Esophagus squamous epithelium (tissue), 5 donors: ENCODE results near the gene CENATAC. TPM values are rescaled to one million over a fixed set of nuclear protein-coding genes. Genes with fewer than 3 reads are reported as not detected.
"Not testable (repeated sequence)": the region's sequence is repeated elsewhere in the genome, so short reads cannot be mapped to it uniquely, and the experiment has no call there.

Source experiments
- DNase-seq: peaks from one replicate; lab custom pipeline; 2025; lab: John Stamatoyannopoulos, UW
- H3K27ac ChIP-seq, 4 donors: fragments of 200-600 bp; sonication (generic); one replicate each; pipeline ENCODE4 v1.5.1; 2016 to 2019; ENCODE audit warnings: mild to moderate bottlenecking in 1 of 4
- H3K27me3 ChIP-seq, 4 donors: fragments of 200-600 bp; sonication (generic); 1 replicate in 3 of 4; 2 replicates in 1 of 4; pipeline versions ENCODE4 v1.5.1 to v1.6.0; 2017 to 2021; ENCODE audit warnings: antibody characterized with exemption in 1 of 4
- H3K36me3 ChIP-seq, 3 donors: fragments of 200-600 bp; sonication (generic); one replicate each; pipeline ENCODE4 v1.5.1; 2016 to 2019
- H3K4me1 ChIP-seq, 3 donors: fragments of 200-600 bp; sonication (generic); one replicate each; pipeline ENCODE4 v1.5.1; 2017 to 2019
- H3K4me3 ChIP-seq, 4 donors: fragments of 200-600 bp; sonication (generic); 1 replicate in 3 of 4; 2 replicates in 1 of 4; pipeline ENCODE4 v1.5.1; 2016 to 2019; ENCODE audit warnings: mild to moderate bottlenecking in 2 of 4, moderate library complexity in 1 of 4
- H3K9me3 ChIP-seq, 3 donors: fragments of 200-600 bp; sonication (generic); one replicate each; pipeline ENCODE4 v1.5.1; 2016 to 2019
- POLR2A ChIP-seq, 4 donors: fragments of 450-650 bp; IDR thresholded peaks; one replicate each; pipeline ENCODE4 v1.6.1; 2017; ENCODE audit warnings: antibody characterized with exemption in 4 of 4, mild to moderate bottlenecking in 4 of 4, moderate library complexity in 3 of 4
- WGBS, 2 donors: methylation state at CpG; one replicate each; pipeline ENCODE4 v1.1.5; 2018; 5-methylcytosine and 5-hydroxymethylcytosine counted together
- intact Hi-C: fragments of 100-400 bp; cut with DNase I; formaldehyde crosslinking; loops from one replicate; pipeline ENCODE4 v1.15.0; 2022
- total RNA-seq, 4 donors: library from RNA; depleted of rRNA; stranded (reverse); fragments of >200 nt; gene quantifications; one replicate each; pipeline ENCODE4 v1.1.0, GENCODE V29; 2016
- TF ChIP-seq, protein P1 (sequence below), 6 experiments: fragments of 450-650 bp in 4 of 6; fragments of 200-600 bp in 2 of 6; sonication (generic) in 2 of 6; IDR thresholded peaks; one replicate each; pipeline ENCODE4 v1.5.1; 2016 to 2019; ENCODE audit warnings: antibody characterized with exemption in 6 of 6, mild to moderate bottlenecking in 4 of 6, moderate library complexity in 4 of 6
- donor health status: DM: yes; HTN: yes; CAD: no.

Gene CENATAC, protein sequence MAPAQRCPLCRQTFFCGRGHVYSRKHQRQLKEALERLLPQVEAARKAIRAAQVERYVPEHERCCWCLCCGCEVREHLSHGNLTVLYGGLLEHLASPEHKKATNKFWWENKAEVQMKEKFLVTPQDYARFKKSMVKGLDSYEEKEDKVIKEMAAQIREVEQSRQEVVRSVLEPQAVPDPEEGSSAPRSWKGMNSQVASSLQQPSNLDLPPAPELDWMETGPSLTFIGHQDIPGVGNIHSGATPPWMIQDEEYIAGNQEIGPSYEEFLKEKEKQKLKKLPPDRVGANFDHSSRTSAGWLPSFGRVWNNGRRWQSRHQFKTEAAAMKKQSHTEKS
- 10 to 100 TPM in 3 of 4 donors, 1 to 10 TPM in 1; 9.2 to 58.9 (median 29.4) TPM for total RNA-seq

DNA sequence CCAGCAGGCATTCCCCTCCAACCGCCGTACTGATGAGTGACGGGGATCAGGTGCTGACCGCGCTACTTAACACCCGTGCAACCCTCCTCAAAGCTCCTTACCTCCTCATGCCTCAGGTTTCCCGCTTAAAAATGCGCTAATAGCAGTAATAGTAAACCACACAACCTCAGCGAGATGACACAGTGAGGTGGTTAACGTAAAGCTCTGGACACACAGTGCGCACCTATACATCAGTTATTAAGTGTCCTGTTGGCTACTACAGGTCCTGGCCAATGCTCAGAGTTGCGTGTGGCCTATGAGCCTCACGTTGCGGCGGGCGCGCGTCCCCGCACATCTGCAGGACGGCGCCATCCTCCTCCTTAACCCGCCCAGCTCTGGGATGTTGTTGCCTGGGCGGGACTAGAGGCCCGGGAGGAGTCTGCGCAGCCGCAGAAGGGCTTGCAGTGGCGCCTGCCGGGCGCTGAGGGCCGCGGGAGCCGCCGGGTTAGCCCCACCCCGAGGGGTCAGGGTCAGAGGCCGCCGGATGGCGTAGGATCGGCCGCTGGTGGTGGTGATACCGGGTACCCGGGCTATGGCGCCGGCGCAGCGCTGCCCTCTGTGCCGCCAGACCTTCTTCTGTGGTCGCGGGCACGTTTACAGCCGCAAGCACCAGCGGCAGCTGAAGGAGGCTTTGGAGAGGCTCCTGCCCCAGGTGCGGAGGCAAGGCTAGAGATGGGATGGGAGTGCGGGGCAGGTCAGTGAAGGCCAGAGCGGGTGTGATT lies at the start of gene CENATAC:
Gene CENATAC (plus strand): TSS at position 512 of the 761 bp plus-strand sequence. CDS start 60 bp downstream, at position 572.
- TF ChIP-seq POLR2A (IDR thresholded peaks at IDR 0.05): peak in 3 of 4 donors; percentile 68 to 85 (median 80)
- TF ChIP-seq, protein P1, sequence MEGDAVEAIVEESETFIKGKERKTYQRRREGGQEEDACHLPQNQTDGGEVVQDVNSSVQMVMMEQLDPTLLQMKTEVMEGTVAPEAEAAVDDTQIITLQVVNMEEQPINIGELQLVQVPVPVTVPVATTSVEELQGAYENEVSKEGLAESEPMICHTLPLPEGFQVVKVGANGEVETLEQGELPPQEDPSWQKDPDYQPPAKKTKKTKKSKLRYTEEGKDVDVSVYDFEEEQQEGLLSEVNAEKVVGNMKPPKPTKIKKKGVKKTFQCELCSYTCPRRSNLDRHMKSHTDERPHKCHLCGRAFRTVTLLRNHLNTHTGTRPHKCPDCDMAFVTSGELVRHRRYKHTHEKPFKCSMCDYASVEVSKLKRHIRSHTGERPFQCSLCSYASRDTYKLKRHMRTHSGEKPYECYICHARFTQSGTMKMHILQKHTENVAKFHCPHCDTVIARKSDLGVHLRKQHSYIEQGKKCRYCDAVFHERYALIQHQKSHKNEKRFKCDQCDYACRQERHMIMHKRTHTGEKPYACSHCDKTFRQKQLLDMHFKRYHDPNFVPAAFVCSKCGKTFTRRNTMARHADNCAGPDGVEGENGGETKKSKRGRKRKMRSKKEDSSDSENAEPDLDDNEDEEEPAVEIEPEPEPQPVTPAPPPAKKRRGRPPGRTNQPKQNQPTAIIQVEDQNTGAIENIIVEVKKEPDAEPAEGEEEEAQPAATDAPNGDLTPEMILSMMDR (IDR thresholded peaks at IDR 0.05): peak in 2 of 6 experiments; percentile 8 to 40
- H3K27ac ChIP-seq: peak within 1 kb of the TSS; percentile 87 to 91 (median 88)
- peaks cover 0 to 36% (median 7%) of the 10 kb centered on the region in 3 donors for H3K36me3 ChIP-seq
- WGBS, 2 donors: 0% methylated on average over 10 to 14 of the region's 54 CpGs
- H3K9me3 ChIP-seq: no peaks in the 10 kb centered on the region
- intact Hi-C loops: no loop called here
- DNase-seq: peak; percentile 51
- H3K4me3 ChIP-seq: peak within 1 kb of the TSS; percentile 67 to 82 (median 78)
- peaks cover 6 to 34% (median 23%) of the 10 kb centered on the region in 3 donors for H3K4me1 ChIP-seq
- no peaks in the 10 kb centered on the region for H3K27me3 ChIP-seq

DNA sequence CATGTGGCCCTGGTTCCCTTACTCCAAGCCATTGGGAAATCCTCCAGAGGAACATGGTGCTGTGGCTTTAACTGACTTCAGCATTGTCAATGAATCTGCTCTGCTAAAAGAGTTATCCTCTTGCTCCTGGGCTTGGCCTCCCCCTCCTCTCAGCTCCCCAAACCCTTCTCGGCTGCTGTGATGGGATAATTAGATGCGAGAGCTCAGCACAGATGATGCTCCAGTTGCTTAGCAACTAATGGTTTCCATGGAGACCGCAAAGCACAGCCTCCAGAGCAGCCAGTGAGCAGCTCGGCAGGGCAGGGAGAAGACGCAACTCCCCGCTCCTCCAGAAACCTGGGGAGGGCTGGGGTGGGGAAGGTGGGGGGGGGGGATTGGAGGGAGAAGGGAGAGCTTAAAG lies 44.7 kb upstream of the CENATAC start:
- TF ChIP-seq POLR2A (IDR thresholded peaks at IDR 0.05): no peak
- TF ChIP-seq, protein P1 (IDR thresholded peaks at IDR 0.05): no peak
- Histone ChIP-seq H3K4me3 (no peak overlapping the region), H3K27ac (no peak overlapping the region), H3K27me3 (peaks cover 0 to 36% (median 0%) of the 10 kb centered on the region in 4 donors), H3K4me1 (peaks cover 0 to 11% (median 0%) of the 10 kb centered on the region in 3 donors), H3K9me3 (no peaks in the 10 kb centered on the region), H3K36me3 (no peaks in the 10 kb centered on the region)
- intact Hi-C loops: loop anchor here (10.0 kb wide), 1 partner anchor 48 kb away; no protein-coding TSS in a partner anchor
- 52 to 58% methylated on average over 2 of the region's 6 CpGs for WGBS, 2 donors
- DNase-seq: no peak

DNA sequence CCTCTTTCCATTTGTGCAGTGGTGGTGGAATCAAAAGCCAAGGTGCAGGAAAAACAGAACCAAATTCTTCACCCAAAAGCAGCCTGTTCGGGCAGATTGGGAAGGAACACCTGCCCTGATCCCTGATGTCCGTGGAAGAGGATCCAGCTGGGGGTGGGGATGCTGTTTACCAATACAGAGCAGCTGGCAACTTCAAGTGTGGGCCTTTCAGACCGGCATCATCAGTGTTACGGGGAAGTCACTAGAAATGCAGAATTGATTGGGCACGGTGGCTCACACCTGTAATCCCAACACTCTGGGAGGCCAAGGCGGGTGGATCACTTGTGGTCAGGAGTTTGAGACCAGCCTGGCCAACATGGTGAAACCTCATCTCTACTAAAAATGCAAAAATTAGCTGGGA lies 44.0 kb upstream of the CENATAC start:
- H3K36me3 ChIP-seq, H3K27ac ChIP-seq, H3K4me3 ChIP-seq, H3K9me3 ChIP-seq, DNase-seq: not testable (repeated sequence)
- Histone ChIP-seq H3K27me3 (peaks cover 0 to 36% (median 0%) of the 10 kb centered on the region in 4 donors), H3K4me1 (peaks cover 0 to 11% (median 0%) of the 10 kb centered on the region in 3 donors)
- intact Hi-C loops: loop anchor here (10.0 kb wide), 1 partner anchor 49 kb away; no protein-coding TSS in a partner anchor
- 40 to 75% methylated on average over 3 to 5 of the region's 6 CpGs for WGBS, 2 donors

DNA sequence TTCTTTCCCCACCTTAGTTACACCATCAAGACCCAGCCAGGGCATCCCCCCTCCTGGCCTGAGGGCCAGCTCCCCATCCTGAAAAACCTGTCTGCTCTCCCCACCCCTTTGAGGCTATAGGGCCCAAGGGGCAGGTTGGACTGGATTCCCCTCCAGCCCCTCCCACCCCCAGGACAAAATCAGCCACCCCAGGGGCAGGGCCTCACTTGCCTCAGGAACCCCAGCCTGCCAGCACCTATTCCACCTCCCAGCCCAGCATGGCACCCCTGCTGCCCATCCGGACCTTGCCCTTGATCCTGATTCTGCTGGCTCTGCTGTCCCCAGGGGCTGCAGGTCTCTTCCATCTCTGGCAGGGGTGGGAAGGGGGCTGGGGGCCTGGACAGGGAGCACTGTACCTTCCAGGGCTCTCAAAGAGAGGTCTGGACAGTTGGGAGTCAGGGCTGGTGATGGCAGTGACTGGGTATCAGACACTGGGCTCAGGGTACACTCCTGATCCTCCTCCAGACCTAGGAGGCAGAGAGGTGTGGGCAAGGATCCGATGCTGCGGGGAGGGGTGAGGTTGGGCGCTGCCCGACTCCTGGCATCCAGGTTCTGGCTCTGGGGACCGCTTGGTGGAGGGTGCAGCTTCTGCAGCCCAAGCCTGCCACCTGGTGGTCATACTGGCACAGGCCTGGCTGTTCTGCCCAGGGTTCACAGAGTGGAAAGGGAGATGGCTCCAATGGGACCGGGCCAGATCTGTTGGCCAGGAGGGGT lies 41.7 kb upstream of the CENATAC start, which contains the start of gene UPK2:
Gene UPK2 (plus strand): TSS at position 205 of the 753 bp plus-strand sequence. CDS start 53 bp downstream, at position 258.
- Histone ChIP-seq H3K27me3 (peaks cover 0 to 30% (median 0%) of the 10 kb centered on the region in 4 donors), H3K4me1 (peaks cover 0 to 11% (median 0%) of the 10 kb centered on the region in 3 donors), H3K9me3 (no peaks in the 10 kb centered on the region), H3K4me3 (no peak within 1 kb of the TSS), H3K36me3 (no peaks in the 10 kb centered on the region), H3K27ac (no peak within 1 kb of the TSS)
- intact Hi-C loops: loop anchor here (5.0 to 10.0 kb wide), 2 partner anchors 51 to 264 kb away; no protein-coding TSS in a partner anchor
- TF ChIP-seq POLR2A (IDR thresholded peaks at IDR 0.05): no peak
- TF ChIP-seq, protein P1 (IDR thresholded peaks at IDR 0.05): peak; percentile 80 to 98 (median 96)
- DNase-seq: peak; percentile 14
- WGBS, 2 donors: 0% methylated on average over 1 to 6 of the region's 7 CpGs
